Measurements from ENCODE around the gene CS. TPM values are rescaled to one million over a fixed set of nuclear protein-coding genes. Genes with fewer than 3 reads are reported as not detected.

The CS gene
- total and polyA plus RNA-seq, 9 donors = 48.9 to 237 (median 137) TPM

- intact Hi-C loops (cut with DNase I) = no loop called here
- Histone ChIP-seq H3K27ac (no peak overlapping the region), H3K4me1 (ENCODE audit: insufficient read depth) (peaks cover 4% of the 10 kb centered on the region), H3K27me3 (no peaks in the 10 kb centered on the region), H3K4me3 (no peak overlapping the region), H3K9me3 (no peaks in the 10 kb centered on the region), H3K36me3 (no peaks in the 10 kb centered on the region)
- WGBS, 3 donors = 77 to 84% (median 80%) methylated on average over 3 of the region's 3 CpGs
- TF ChIP-seq CTCF (IDR thresholded peaks at IDR 0.05) = no peak
- no peak for TF ChIP-seq EP300 (IDR thresholded peaks at IDR 0.05)
- no peak for TF ChIP-seq POLR2A (IDR thresholded peaks at IDR 0.05)
- DNase-seq = no peak
Observed at GRCh38 chr12:56260921-56261320, 39.2 kb downstream of the CS start.

- Histone ChIP-seq H3K36me3 (no peaks in the 10 kb centered on the region), H3K27me3 (no peaks in the 10 kb centered on the region), H3K9me3 (no peaks in the 10 kb centered on the region), H3K4me1 (ENCODE audit: insufficient read depth) (peaks cover 4% of the 10 kb centered on the region), H3K4me3 (no peak overlapping the region), H3K27ac (no peak overlapping the region)
- DNase-seq = no peak
- 84 to 89% (median 87%) methylated on average over 8 of the region's 8 CpGs for WGBS, 3 donors
- intact Hi-C loops (cut with DNase I) = no loop called here
- TF ChIP-seq POLR2A (IDR thresholded peaks at IDR 0.05) (no peak), CTCF (IDR thresholded peaks at IDR 0.05) (no peak), EP300 (IDR thresholded peaks at IDR 0.05) (no peak)
Observed at GRCh38 chr12:56260380-56260779, 39.8 kb downstream of the CS start.

GRCh38 chr12:56258820-56259183 lies 41.3 kb downstream of the CS start:
- Histone ChIP-seq H3K9me3 (no peaks in the 10 kb centered on the region), H3K4me1 (ENCODE audit: insufficient read depth) (peaks cover 4% of the 10 kb centered on the region), H3K27ac (peak overlapping the region; percentile 41 to 87), H3K36me3 (no peaks in the 10 kb centered on the region), H3K4me3 (peak overlapping the region; percentile 88), H3K27me3 (no peaks in the 10 kb centered on the region)
- intact Hi-C loops (cut with DNase I) = no loop called here
- 2 to 6% (median 5%) methylated on average over 9 of the region's 9 CpGs for WGBS, 3 donors
- no peak for DNase-seq
- TF ChIP-seq POLR2A (IDR thresholded peaks at IDR 0.05) (no peak), CTCF (IDR thresholded peaks at IDR 0.05) (no peak), EP300 (IDR thresholded peaks at IDR 0.05) (no peak)

GRCh38 chr12:56258068-56258819 lies 41.9 kb downstream of the CS start, which contains the start of gene ANKRD52:
TSS of gene ANKRD52 (minus strand) at chr12:56258384. CDS start at chr12:56258269, 115 bp downstream.
- intact Hi-C loops (cut with DNase I) = no loop called here
- DNase-seq = peak; percentile 72 to 87 (median 75)
- Histone ChIP-seq H3K4me1 (ENCODE audit: insufficient read depth) (peaks cover 4% of the 10 kb centered on the region), H3K27ac (peak within 1 kb of the TSS; percentile 87 to 90), H3K9me3 (no peaks in the 10 kb centered on the region), H3K4me3 (peak within 1 kb of the TSS; percentile 88), H3K27me3 (no peaks in the 10 kb centered on the region), H3K36me3 (no peaks in the 10 kb centered on the region)
- TF ChIP-seq POLR2A (IDR thresholded peaks at IDR 0.05) = peak; percentile 2
- TF ChIP-seq CTCF (IDR thresholded peaks at IDR 0.05) = peak in 2 of 3 donors; percentile 89 to 95
- TF ChIP-seq EP300 (IDR thresholded peaks at IDR 0.05) = no peak
- 0 to 1% (median 0%) methylated on average over 58 to 78 of the region's 78 CpGs for WGBS, 3 donors
